Measurements from ENCODE around the gene GPR160.

DNA sequence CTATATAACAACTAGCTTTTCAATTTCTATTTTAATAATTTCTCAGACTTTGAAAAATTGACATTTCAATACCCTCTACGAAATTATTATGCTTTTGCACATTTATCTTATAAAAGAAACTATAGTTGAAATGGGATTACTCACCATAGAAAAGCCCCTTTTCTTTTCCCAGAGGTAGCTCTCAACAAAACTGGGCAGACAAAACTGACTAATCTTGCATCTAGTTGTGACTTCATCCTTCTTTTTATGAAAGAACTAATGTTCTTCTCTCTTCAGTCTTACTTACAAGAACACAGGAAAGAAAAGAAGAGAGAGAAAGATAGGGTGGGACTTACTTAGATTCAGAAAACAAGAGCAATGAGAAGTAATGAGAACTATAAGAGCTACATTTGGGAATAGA, 61.0 kb downstream of the GPR160 start:
- TF ChIP-seq, protein P1, sequence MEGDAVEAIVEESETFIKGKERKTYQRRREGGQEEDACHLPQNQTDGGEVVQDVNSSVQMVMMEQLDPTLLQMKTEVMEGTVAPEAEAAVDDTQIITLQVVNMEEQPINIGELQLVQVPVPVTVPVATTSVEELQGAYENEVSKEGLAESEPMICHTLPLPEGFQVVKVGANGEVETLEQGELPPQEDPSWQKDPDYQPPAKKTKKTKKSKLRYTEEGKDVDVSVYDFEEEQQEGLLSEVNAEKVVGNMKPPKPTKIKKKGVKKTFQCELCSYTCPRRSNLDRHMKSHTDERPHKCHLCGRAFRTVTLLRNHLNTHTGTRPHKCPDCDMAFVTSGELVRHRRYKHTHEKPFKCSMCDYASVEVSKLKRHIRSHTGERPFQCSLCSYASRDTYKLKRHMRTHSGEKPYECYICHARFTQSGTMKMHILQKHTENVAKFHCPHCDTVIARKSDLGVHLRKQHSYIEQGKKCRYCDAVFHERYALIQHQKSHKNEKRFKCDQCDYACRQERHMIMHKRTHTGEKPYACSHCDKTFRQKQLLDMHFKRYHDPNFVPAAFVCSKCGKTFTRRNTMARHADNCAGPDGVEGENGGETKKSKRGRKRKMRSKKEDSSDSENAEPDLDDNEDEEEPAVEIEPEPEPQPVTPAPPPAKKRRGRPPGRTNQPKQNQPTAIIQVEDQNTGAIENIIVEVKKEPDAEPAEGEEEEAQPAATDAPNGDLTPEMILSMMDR (conservative IDR thresholded peaks at IDR 0.05; ENCODE audit: low read depth, low read length) = no peak
- TF ChIP-seq EZH2 (IDR thresholded peaks at IDR 0.05; ENCODE audit: low read length, unreplicated experiment) (no peak), EZH2phosphoT487 (IDR thresholded peaks at IDR 0.05; ENCODE audit: borderline replicate concordance, low read length) (no peak)

All from PC-3 (cell line).